ENCODE results near the gene GPR146.

- TF ChIP-seq POLR2AphosphoS5 (IDR thresholded peaks at IDR 0.05; ENCODE audit: insufficient read depth in 1 of 2, low read depth in 1 of 2) (peak in 1 of 2 donors; percentile 16), POLR2A (IDR thresholded peaks at IDR 0.05) (no peak)
- TF ChIP-seq, protein P1, sequence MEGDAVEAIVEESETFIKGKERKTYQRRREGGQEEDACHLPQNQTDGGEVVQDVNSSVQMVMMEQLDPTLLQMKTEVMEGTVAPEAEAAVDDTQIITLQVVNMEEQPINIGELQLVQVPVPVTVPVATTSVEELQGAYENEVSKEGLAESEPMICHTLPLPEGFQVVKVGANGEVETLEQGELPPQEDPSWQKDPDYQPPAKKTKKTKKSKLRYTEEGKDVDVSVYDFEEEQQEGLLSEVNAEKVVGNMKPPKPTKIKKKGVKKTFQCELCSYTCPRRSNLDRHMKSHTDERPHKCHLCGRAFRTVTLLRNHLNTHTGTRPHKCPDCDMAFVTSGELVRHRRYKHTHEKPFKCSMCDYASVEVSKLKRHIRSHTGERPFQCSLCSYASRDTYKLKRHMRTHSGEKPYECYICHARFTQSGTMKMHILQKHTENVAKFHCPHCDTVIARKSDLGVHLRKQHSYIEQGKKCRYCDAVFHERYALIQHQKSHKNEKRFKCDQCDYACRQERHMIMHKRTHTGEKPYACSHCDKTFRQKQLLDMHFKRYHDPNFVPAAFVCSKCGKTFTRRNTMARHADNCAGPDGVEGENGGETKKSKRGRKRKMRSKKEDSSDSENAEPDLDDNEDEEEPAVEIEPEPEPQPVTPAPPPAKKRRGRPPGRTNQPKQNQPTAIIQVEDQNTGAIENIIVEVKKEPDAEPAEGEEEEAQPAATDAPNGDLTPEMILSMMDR (IDR thresholded peaks at IDR 0.05), result no peak
These were observed 16.9 kb upstream of the GPR146 start for GRCh38 chr7:1027242-1028043.
